Stromal cell of bone marrow (primary cell): Measurements from ENCODE around the gene KIF21B.
"Not testable (repeated sequence)": the region's sequence is repeated elsewhere in the genome, so short reads cannot be mapped to it uniquely, and the experiment has no call there.

ENCODE experiments used
- DNase-seq: peaks from one replicate; pipeline ENCODE4 v3.0.0-alpha.2; 2012; ENCODE audit warnings: low read depth

The KIF21B gene

GRCh38 chr1:200971955-200972711 lies 51.4 kb downstream of the KIF21B start:
- peak; percentile 13 for DNase-seq

- DNase-seq = no peak
These were observed 52.0 kb downstream of the KIF21B start for GRCh38 chr1:200971428-200971903.

- no peak for DNase-seq
These were observed 52.6 kb downstream of the KIF21B start for GRCh38 chr1:200970771-200971427.

GRCh38 chr1:200969726-200970561 lies 53.6 kb downstream of the KIF21B start:
- no peak for DNase-seq

GRCh38 chr1:200968469-200969410 lies 54.8 kb downstream of the KIF21B start:
- no peak for DNase-seq

- no peak for DNase-seq
These were observed 55.6 kb downstream of the KIF21B start for GRCh38 chr1:200967693-200968468.

- DNase-seq = no peak
These were observed 56.6 kb downstream of the KIF21B start for GRCh38 chr1:200966934-200967333.

GRCh38 chr1:200965111-200965805 lies 58.3 kb downstream of the KIF21B start:
- no peak for DNase-seq

- DNase-seq = not testable (repeated sequence)
These were observed 59.6 kb downstream of the KIF21B start for GRCh38 chr1:200963888-200964287.

- DNase-seq = no peak
These were observed 60.4 kb downstream of the KIF21B start for GRCh38 chr1:200963076-200963475.

- DNase-seq = no peak
These were observed 60.9 kb downstream of the KIF21B start for GRCh38 chr1:200962631-200963030.

GRCh38 chr1:200962151-200962550 lies 61.4 kb downstream of the KIF21B start:
- DNase-seq = not testable (repeated sequence)

- DNase-seq = no peak
These were observed 62.6 kb downstream of the KIF21B start for GRCh38 chr1:200960948-200961340.

- no peak for DNase-seq
These were observed 63.1 kb downstream of the KIF21B start for GRCh38 chr1:200960236-200960947.

- no peak for DNase-seq
These were observed 64.0 kb downstream of the KIF21B start for GRCh38 chr1:200959411-200959921.

GRCh38 chr1:200958597-200958996 lies 64.9 kb downstream of the KIF21B start:
- no peak for DNase-seq

GRCh38 chr1:200954434-200954833 lies 69.1 kb downstream of the KIF21B start:
- DNase-seq = no peak

GRCh38 chr1:200951016-200951415 lies 72.5 kb downstream of the KIF21B start:
- no peak for DNase-seq

- DNase-seq = no peak
These were observed 73.9 kb downstream of the KIF21B start for GRCh38 chr1:200949626-200950025.
